Measurements from ENCODE around the gene BMP6. TPM values are rescaled to one million over a fixed set of nuclear protein-coding genes. Genes with fewer than 3 reads are reported as not detected.
A peak's percentile ranks its signal among the peaks of the same experiment; 100 is the strongest.

BMP6 gene
- total and polyA plus RNA-seq, 11 donors, result 1.1 to 5.1 (median 2.7) TPM

- 69 to 78% (median 70%) methylated on average over 6 of the region's 6 CpGs for WGBS, 4 donors
- Histone ChIP-seq H3K9me3 (no peaks in the 10 kb centered on the region), H3K4me1 (peaks cover 0 to 24% (median 1%) of the 10 kb centered on the region in 12 donors), H3K36me3 (no peaks in the 10 kb centered on the region), H3K4me3 (no peak overlapping the region), H3K27me3 (peaks cover 0 to 4% (median 0%) of the 10 kb centered on the region in 9 donors), H3K27ac (no peak overlapping the region)
- intact Hi-C loops (cut with DNase I), result no loop called here
- DNase-seq (no peak), ATAC-seq (no peak)
- no peak for TF ChIP-seq POLR2A (IDR thresholded peaks at IDR 0.05)
- no peak for TF ChIP-seq CTCF (IDR thresholded peaks at IDR 0.05)
Observed at GRCh38 chr6:7784248-7784647, 58.3 kb downstream of the BMP6 start.

GRCh38 chr6:7784706-7785105 is 58.8 kb downstream of the BMP6 start:
- Histone ChIP-seq H3K4me1 (peaks cover 0 to 24% (median 1%) of the 10 kb centered on the region in 12 donors), H3K9me3 (no peaks in the 10 kb centered on the region), H3K4me3 (no peak overlapping the region), H3K36me3 (no peaks in the 10 kb centered on the region), H3K27me3 (peaks cover 0 to 4% (median 0%) of the 10 kb centered on the region in 9 donors), H3K27ac (no peak overlapping the region)
- TF ChIP-seq POLR2A (IDR thresholded peaks at IDR 0.05) (no peak), CTCF (IDR thresholded peaks at IDR 0.05) (no peak)
- intact Hi-C loops (cut with DNase I), result no loop called here
- DNase-seq (no peak), ATAC-seq (no peak)
- 78 to 87% (median 86%) methylated on average over 2 of the region's 2 CpGs for WGBS, 4 donors

GRCh38 chr6:7785243-7786035 is 59.5 kb downstream of the BMP6 start:
- intact Hi-C loops (cut with DNase I), result no loop called here
- no peaks in the 10 kb centered on the region for H3K9me3 ChIP-seq
- DNase-seq, result no peak
- TF ChIP-seq CTCF (IDR thresholded peaks at IDR 0.05), result no peak
- no peak for TF ChIP-seq POLR2A (IDR thresholded peaks at IDR 0.05)
- H3K27ac ChIP-seq, result peak overlapping the region in 9 of 12 donors; percentile 3 to 50 (median 45)
- H3K27me3 ChIP-seq, result peaks cover 0 to 4% (median 0%) of the 10 kb centered on the region in 9 donors
- H3K4me1 ChIP-seq, result peaks cover 0 to 24% (median 1%) of the 10 kb centered on the region in 12 donors
- H3K4me3 ChIP-seq, result peak overlapping the region in 2 of 12 donors; percentile 1 to 6
- H3K36me3 ChIP-seq, result no peaks in the 10 kb centered on the region
- peak in 3 of 4 donors; percentile 15 to 40 (median 32) for ATAC-seq
- WGBS, 4 donors, result 57 to 66% (median 64%) methylated on average over 7 of the region's 7 CpGs

GRCh38 chr6:7786214-7786661 is 60.3 kb downstream of the BMP6 start:
- DNase-seq (no peak), ATAC-seq (peak; percentile 38 to 65 (median 56))
- H3K4me1 ChIP-seq, result peaks cover 0 to 24% (median 1%) of the 10 kb centered on the region in 12 donors
- 41 to 58% (median 48%) methylated on average over 3 of the region's 3 CpGs for WGBS, 4 donors
- TF ChIP-seq POLR2A (IDR thresholded peaks at IDR 0.05) (no peak), CTCF (IDR thresholded peaks at IDR 0.05) (no peak)
- no peaks in the 10 kb centered on the region for H3K36me3 ChIP-seq
- H3K27me3 ChIP-seq, result peaks cover 0 to 4% (median 0%) of the 10 kb centered on the region in 9 donors
- H3K27ac ChIP-seq, result peak overlapping the region in 8 of 12 donors; percentile 13 to 50 (median 45)
- H3K4me3 ChIP-seq, result peak overlapping the region in 1 of 12 donors; percentile 18
- intact Hi-C loops (cut with DNase I), result no loop called here
- no peaks in the 10 kb centered on the region for H3K9me3 ChIP-seq

All from heart left ventricle (tissue), 16 donors.